KOPT-K1 (cell line): ENCODE data around the gene C11orf16.
"Not testable (repeated sequence)": the region's sequence is repeated elsewhere in the genome, so short reads cannot be mapped to it uniquely, and the experiment has no call there.

Experiments used
- H3K27ac ChIP-seq: fragments of 200-600 bp; sonication (generic); 2 replicates; pipeline ENCODE4 v1.5.1; 2016; ENCODE audit warnings: antibody characterized with exemption, mild to moderate bottlenecking, low read depth, low read length; ENCODE audit not compliant: poor library complexity, severe bottlenecking
- H3K36me3 ChIP-seq: fragments of 200-600 bp; sonication (generic); 2 replicates; pipeline ENCODE4 v1.5.1; 2017; ENCODE audit warnings: antibody characterized with exemption, mild to moderate bottlenecking, low read length, moderate library complexity; ENCODE audit not compliant: insufficient read depth
- H3K9me3 ChIP-seq: fragments of 200-600 bp; sonication (generic); 2 replicates; pipeline ENCODE4 v1.5.1; 2017; ENCODE audit warnings: antibody characterized with exemption, low read length, mild to moderate bottlenecking; ENCODE audit not compliant: insufficient read depth, poor library complexity, severe bottlenecking

C11orf16 gene

DNA sequence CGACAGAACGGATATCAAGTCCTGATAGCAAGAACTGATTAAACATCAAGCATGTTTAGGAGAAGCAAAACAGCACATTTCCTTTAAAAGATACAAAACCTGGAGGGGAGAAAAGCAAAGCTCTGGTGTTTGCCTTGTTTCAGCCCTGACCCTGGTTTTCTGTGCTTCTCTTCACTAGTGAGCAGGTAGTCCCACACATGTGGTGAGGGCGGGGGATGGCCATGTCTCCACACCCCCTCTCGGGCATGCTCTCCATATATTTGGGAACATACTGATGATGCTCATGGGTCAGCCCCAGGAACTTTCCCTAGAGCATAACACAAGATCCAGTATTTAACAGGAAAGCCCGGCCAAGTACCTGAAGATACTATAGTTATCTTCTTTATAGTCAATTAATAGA lies 10.1 kb downstream of the C11orf16 start:
- no peak overlapping the region for H3K27ac ChIP-seq
- H3K36me3 ChIP-seq: peaks cover 81% of the 10 kb centered on the region
- no peaks in the 10 kb centered on the region for H3K9me3 ChIP-seq

DNA sequence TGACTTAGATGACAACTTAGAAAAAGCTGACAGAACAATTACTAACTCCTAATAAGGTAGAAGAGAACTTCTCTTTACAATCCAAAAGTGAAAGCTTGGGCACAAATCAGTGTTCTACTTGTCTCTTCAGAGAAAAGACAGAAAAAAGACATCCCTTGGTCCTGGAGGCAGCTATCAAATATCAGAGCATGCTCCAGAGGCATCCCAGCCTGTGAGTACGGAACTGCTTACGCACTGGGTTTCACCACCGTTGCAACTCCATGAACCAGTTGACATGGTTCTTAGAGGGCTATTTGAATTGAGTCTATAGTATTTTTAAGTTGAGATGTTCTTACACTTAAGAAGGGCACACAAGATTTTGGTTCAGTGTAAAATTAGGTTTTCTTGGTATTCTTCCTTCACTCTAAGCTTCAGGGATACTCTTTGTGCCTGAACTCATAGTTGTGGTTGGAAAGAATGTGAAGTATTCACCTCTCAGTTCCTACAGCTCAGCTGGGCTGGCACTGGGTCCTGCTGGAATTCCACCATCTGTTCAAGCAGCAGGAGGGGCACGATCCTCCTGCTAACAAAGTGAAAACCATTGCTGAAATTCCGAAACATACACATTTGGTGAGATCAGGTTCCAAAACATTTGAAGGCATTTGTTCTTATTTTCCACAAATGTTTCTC lies 15.5 kb downstream of the C11orf16 start:
- Histone ChIP-seq H3K27ac (no peak overlapping the region), H3K9me3 (no peaks in the 10 kb centered on the region), H3K36me3 (peaks cover 72% of the 10 kb centered on the region)

DNA sequence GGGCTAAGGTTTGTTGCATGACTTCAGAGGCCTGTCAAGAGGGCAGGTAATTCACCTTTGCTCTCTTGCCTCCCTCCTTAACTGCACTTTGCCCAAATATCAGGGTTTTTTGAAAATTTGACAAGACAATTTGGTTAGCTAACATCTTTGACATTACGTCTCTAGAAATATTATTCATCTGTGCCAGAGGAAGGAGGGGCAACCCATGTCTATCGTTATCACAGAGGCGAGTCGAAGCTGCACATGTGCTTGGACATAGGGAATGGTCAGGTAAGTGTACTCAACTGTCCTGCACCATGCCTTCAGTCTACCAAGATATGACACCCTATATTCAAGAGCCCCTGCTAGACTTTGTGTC lies 18.1 kb downstream of the C11orf16 start:
- Histone ChIP-seq H3K27ac (no peak overlapping the region), H3K36me3 (peaks cover 45% of the 10 kb centered on the region), H3K9me3 (no peaks in the 10 kb centered on the region)

DNA sequence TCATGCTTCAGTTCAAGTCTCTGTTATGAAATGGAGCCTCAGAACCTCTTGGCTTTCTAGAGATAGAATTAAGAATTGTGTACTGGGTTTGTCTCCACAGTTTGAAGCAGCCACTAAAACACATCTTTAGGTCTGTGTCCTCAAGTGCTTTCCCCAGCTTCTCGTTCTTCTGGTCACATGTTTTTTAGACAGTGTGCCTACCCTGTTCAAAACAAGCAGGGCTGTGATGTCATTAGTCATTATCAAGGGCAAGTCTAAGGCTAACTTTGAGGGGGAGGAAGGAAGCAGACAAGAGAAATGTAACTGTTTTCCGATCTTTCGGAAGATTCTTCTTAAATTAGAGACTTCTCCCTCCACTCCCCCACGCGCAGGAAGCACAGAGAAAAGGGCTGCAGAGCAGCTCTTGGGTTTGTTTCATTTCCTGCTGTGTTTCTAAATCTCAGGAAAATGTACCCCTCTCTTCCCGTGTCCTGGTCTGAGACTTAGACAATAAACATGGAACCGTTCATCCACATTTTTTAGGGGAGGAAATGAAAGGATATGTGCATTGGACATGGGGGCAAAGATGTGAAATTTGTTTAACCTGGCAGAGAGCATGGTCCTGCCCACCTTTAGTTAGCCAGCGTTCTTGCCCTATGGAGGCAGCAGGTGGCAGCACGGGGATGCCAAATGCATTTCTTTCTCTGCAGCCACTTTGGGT lies 18.6 kb downstream of the C11orf16 start:
- no peak overlapping the region for H3K27ac ChIP-seq
- H3K36me3 ChIP-seq: peaks cover 40% of the 10 kb centered on the region
- H3K9me3 ChIP-seq: no peaks in the 10 kb centered on the region

DNA sequence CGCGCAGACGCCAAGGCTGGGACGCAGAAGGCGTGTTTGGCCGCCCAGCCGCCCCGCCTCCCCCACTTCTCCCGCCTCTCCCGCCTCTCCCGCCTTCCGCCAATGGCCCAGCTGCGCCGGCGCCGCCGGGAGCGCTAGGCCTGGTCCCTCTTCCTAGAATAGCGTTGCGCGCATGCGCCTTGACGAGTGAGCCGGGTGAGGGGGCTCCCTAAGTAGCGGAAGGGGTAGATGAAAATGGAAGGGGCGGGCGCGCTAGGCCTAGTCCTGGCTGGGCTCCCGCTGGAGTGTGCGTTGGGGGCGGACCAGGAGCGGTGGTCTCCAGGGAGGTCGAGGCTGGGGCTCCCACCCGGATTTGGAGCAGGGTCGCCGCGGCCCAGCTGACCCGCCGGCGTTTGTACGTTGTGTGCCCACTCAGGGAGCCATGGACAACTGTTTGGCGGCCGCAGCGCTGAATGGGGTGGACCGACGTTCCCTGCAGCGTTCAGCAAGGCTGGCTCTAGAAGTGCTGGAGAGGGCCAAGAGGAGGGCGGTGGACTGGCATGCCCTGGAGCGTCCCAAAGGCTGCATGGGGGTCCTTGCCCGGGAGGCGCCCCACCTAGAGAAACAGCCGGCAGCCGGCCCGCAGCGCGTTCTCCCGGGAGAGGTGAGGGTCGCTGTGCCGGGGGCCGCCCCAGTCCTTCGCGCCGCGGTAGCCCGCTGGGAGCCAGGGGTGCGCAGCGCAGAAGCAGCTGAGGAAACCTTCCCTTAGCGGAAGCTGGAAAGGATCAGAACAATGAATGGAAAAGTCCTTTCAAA lies 21.5 kb downstream of the C11orf16 start, which contains the start of gene AKIP1:
TSS of gene AKIP1 (plus strand) at position 161 of the 795 bp plus-strand sequence. CDS start at position 422, 261 bp downstream.
- no peaks in the 10 kb centered on the region for H3K9me3 ChIP-seq
- peaks cover 11% of the 10 kb centered on the region for H3K36me3 ChIP-seq
- H3K27ac ChIP-seq: peak within 1 kb of the TSS; percentile 84

DNA sequence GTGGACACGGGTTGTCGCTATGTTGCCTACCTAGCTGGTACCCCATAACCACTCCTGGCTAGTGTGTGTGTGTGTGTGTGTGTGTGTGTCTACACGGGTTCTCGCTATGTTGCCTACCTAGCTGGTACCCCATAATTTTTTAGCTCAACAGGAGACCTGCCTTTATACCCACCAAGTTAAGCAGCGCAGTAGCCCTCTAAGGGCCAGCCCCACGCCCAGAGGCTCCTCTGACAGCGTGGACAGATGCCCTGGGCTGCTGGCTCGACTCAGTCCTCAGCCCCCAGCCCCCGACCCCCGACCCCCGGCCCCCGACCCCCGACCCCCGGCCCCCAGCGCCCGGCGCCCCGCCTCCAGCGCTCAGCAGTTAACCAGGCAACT lies 22.1 kb downstream of the C11orf16 start:
- Histone ChIP-seq H3K36me3 (0 out of 2 replicates have a peak, but pooled peaks cover 6% of the 10 kb centered on the region), H3K9me3 (no peaks in the 10 kb centered on the region), H3K27ac (peak overlapping the region; percentile 40)

DNA sequence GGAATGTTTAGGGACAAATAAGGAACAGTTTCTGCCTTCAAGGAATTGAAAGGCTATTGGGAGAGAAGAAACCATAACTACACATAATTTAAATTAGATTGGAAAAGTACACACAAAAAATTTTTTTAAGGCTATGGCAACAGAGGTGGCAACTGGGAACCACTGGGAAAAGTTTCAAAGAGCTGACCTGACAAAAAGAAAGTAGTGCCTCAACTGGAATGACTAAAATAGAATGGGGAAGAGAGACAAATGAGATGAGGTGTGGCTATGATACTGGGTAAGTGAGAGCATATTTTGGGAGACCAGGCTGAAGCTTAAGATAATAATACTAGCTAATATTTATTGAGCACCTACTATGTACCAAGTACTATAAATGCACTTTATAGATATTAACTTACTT lies 24.6 kb downstream of the C11orf16 start:
- Histone ChIP-seq H3K27ac (no peak overlapping the region), H3K36me3 (no peaks in the 10 kb centered on the region), H3K9me3 (no peaks in the 10 kb centered on the region)

DNA sequence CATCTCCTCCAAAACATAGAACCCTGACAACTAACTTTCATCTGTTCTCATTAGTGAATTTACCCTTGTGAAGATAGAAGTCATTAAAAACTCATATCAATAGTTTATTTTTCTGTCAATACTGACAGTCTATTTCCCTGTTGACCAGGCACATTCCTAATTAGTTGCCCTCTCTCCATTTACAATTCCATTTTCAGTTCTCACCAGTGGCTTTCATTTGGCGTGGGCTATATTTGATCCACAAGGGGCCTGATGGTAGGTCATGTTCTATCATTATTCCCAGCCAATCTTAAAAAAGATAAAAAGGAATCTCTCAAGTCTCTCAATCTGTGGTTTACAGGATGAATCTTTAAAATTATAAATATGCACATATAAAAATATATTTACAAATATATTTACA lies 25.6 kb downstream of the C11orf16 start:
- no peaks in the 10 kb centered on the region for H3K9me3 ChIP-seq
- H3K36me3 ChIP-seq: no peaks in the 10 kb centered on the region
- no peak overlapping the region for H3K27ac ChIP-seq

DNA sequence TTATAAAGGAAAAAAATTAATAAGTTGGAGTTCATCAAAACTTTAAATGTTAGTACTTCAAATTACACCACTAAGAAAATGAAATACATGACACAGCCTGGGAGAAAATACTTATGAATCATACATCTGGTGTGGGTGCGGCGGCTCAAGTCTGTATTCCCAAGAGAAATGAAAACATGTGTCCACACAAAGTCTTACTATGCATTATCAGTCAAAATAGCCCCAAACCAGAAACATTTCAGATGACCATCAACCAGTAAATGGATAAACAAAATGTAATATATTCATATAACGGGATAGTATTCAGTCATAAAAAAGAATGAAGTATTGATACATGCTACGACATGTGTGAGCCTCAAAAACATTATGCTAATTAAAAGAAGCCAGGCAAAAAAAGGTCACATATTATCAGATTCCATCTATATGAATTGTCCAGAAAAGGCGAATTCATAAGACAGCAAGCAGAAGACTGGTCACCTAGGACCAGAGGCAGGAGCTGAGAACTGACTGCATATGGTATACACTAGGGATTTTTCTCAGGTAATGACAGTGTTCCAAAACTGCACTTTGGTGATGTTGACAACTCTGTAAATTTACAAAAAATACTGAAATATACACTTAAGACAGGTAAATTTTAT lies 27.1 kb downstream of the C11orf16 start:
- H3K9me3 ChIP-seq: no peaks in the 10 kb centered on the region
- H3K36me3 ChIP-seq: no peaks in the 10 kb centered on the region
- H3K27ac ChIP-seq: no peak overlapping the region

DNA sequence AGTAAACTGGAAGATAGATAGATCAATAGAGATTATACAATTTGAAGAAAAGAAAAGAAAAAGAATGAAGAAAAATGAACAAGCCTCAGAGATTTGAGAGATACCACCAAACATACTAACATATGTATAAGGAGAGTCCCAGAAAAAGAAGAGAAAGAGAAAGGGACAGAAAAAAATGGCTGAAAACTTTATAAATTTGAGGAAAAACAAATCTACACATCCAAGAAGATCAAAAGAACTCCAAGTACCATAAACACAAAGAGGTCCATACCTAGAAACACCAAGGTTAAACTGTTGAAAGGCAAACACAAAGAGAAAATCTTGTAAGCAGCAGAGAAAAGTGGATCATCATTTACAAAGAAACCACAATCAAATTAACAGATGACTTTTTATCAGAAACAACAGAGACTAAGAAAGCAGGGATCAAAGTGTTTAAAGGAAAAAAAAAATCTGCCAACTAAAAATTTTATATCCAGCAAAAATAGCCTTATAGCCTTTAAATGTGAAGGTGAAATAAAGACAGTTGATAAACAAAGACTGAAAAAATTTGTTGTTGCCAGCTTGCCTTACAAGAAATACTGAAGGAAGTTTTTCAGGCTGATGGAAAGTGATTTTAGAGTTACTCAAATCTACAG lies 33.5 kb downstream of the C11orf16 start:
- no peak overlapping the region for H3K27ac ChIP-seq
- H3K9me3 ChIP-seq: peaks cover 31% of the 10 kb centered on the region
- H3K36me3 ChIP-seq: no peaks in the 10 kb centered on the region

DNA sequence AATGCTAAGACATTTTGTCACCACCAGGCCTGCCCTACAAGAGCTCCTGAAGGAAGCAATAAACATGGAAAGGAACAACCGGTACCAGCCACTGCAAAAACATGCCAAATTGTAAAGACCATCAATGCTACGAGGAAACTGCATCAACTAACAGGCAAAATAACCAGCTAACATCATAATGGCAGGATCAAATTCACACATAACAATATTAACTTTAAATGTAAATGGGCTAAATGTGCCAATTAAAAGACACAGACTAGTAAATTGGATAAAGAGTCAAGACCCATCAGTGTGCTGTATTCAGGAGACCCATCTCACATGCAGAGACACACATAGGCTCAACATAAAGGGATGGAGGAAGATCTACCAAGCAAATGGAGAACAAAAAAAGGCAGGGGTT lies 41.6 kb downstream of the C11orf16 start:
- H3K9me3 ChIP-seq, H3K36me3 ChIP-seq, H3K27ac ChIP-seq: not testable (repeated sequence)

DNA sequence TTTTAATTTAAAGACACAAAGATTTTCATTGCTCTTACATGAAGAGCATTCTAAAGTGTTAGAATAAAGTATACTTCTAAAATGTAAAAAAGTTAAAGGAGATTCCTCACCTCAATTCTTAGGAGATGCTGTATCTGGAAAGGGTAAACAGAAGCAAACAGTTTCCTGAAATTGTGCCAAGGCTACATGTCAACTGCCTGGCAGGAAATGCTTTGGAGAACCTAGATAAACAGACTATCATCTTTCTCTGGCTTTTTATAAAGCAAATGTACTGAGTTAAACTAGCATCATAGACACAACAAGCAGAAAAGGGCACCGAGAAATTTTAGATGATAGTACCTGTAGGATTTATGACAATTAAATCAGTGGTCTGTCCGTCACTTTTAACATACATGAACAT lies 46.4 kb downstream of the C11orf16 start:
- Histone ChIP-seq H3K36me3 (no peaks in the 10 kb centered on the region), H3K9me3 (no peaks in the 10 kb centered on the region), H3K27ac (no peak overlapping the region)

DNA sequence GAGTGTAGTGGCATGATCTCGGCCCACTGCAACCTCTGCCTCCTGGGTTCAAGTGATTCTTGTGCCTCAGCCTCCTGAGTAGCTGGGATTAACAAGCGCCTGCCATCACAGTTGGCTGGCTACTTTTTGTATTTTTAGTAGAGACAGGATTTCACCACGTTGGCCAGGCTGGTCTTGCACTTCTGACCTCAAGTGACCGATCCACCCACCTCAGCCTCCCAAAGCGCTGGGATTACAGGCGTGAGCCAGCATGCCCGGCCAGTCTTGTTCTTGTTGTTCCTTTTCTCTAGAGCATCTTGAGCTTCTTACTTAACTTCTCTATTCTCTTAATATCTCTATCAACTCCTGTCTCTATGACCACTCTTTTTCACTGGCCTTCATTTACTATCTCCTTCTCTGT lies 51.2 kb downstream of the C11orf16 start:
- H3K36me3 ChIP-seq, H3K9me3 ChIP-seq, H3K27ac ChIP-seq: not testable (repeated sequence)

DNA sequence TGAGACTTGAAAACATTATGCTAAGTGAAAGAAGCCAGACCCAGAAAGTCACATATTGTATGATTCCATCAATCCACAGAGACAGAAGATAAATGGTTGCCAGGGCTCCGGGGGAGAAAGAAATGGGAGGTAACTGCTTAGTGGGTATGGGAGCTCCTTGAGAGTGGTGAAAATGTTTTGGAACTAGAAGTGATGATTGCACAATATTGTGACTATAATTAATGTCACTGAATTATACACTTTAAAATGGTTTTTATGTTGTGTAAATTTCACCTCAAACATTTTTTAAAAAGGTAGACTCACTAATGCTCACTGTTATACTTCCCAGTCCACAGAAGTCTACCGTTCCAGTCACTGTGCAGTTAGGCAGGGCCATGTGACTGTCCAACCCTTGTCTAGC lies 54.0 kb downstream of the C11orf16 start:
- no peak overlapping the region for H3K27ac ChIP-seq
- H3K36me3 ChIP-seq: no peaks in the 10 kb centered on the region
- H3K9me3 ChIP-seq: no peaks in the 10 kb centered on the region
